ENCODE results near the gene CFP. TPM values are rescaled to one million over a fixed set of nuclear protein-coding genes. Genes with fewer than 3 reads are reported as not detected.

The CFP gene
- total RNA-seq, 1 donor from 2014 or later: 0.06 TPM

DNA sequence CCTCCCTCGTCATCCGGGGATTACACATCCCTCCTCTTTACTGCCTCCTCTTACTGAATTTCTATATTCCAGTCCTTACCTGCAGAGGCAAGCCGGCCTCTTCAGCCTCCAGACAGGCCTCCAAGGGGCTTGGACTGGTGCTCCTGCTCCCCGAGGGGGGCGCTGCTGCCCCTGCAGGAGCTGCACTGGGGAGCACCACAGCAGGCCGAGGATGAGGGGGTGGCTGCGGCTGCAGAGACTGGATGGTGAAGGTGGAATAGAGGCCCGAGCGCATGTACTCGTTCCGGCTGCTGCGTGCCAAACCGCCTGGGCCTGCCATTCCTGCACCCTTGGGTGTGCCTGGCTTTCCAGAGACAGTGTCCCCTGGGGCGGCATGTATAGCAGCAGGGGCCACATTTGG lies 9.1 kb upstream of the CFP start:
- Mint-ChIP-seq H3K36me3 (peaks cover 29% of the 10 kb centered on the region), H3K9me3 (peaks cover 34% of the 10 kb centered on the region)
- H3K9ac ChIP-seq: no peak overlapping the region

DNA sequence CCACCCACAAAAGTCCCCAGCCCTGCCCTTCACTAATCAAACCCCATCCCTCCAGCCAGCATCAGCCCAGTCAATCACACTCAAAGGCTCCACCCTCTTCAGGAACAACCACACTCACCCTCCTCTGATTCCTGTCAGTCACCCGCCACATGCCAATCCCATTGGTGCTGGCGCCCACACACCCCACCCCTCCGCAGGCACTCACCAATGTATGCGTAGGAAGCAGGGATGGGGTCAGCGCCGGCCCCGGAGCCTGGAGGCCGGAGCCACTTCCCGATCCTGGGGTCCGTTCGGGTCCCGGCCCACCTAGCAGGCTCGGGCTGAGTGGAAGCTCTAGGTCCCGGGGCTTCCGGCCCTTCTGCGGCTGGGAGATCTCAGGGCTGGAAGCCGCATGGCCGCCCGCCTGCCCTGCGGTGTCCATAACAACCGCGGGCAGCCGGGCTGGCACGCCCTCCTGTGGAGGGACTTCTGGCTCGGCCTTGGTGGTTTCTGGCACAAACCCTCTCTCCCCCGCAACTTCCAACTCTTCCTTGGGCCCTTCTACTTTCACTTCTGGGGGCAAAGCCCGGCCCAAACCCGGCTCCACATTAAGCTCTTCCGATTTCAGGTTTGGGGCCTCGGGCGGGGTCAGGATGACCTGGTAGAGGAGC lies 7.9 kb upstream of the CFP start:
- Histone ChIP-seq H3K27ac (no peak overlapping the region), H4K20me1 (ENCODE audit: low read depth) (no peaks in the 10 kb centered on the region)

More for the DNA sequence above, 9.1 kb upstream of the CFP start:
- H3K27me3 Mint-ChIP-seq (ENCODE audit: insufficient read depth, low read depth): peaks cover 6% of the 10 kb centered on the region
- H3K27me3 ChIP-seq: no peaks in the 10 kb centered on the region
- H3K79me2 ChIP-seq (ENCODE audit: low read depth): peaks cover 7% of the 10 kb centered on the region
- H4K20me1 ChIP-seq (ENCODE audit: low read depth): no peaks in the 10 kb centered on the region
- no peak overlapping the region for H3K27ac Mint-ChIP-seq
- DNase-seq (ENCODE audit: low spot score): no peak
- H3K4me1 ChIP-seq: peaks cover 4% of the 10 kb centered on the region
- TF ChIP-seq EZH2 (IDR thresholded peaks at IDR 0.05): no peak
- TF ChIP-seq, protein P1, sequence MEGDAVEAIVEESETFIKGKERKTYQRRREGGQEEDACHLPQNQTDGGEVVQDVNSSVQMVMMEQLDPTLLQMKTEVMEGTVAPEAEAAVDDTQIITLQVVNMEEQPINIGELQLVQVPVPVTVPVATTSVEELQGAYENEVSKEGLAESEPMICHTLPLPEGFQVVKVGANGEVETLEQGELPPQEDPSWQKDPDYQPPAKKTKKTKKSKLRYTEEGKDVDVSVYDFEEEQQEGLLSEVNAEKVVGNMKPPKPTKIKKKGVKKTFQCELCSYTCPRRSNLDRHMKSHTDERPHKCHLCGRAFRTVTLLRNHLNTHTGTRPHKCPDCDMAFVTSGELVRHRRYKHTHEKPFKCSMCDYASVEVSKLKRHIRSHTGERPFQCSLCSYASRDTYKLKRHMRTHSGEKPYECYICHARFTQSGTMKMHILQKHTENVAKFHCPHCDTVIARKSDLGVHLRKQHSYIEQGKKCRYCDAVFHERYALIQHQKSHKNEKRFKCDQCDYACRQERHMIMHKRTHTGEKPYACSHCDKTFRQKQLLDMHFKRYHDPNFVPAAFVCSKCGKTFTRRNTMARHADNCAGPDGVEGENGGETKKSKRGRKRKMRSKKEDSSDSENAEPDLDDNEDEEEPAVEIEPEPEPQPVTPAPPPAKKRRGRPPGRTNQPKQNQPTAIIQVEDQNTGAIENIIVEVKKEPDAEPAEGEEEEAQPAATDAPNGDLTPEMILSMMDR (IDR thresholded peaks at IDR 0.05): no peak
- no peak for TF ChIP-seq EZH2phosphoT487 (IDR thresholded peaks at IDR 0.05)
- H3K4me3 ChIP-seq: no peak overlapping the region
- no peak overlapping the region for H3K27ac ChIP-seq
- H3K4me2 ChIP-seq: no peak overlapping the region
- H3K9me3 ChIP-seq (ENCODE audit: low read depth): no peaks in the 10 kb centered on the region
- H3K36me3 ChIP-seq: no peaks in the 10 kb centered on the region
- H3K4me3 Mint-ChIP-seq: no peak overlapping the region
- H3F3A ChIP-seq (ENCODE audit: low read depth): no peaks in the 10 kb centered on the region
- no peak overlapping the region for H2AFZ ChIP-seq (replicated peaks)
- no peaks in the 10 kb centered on the region for H3K4me1 Mint-ChIP-seq

DNA sequence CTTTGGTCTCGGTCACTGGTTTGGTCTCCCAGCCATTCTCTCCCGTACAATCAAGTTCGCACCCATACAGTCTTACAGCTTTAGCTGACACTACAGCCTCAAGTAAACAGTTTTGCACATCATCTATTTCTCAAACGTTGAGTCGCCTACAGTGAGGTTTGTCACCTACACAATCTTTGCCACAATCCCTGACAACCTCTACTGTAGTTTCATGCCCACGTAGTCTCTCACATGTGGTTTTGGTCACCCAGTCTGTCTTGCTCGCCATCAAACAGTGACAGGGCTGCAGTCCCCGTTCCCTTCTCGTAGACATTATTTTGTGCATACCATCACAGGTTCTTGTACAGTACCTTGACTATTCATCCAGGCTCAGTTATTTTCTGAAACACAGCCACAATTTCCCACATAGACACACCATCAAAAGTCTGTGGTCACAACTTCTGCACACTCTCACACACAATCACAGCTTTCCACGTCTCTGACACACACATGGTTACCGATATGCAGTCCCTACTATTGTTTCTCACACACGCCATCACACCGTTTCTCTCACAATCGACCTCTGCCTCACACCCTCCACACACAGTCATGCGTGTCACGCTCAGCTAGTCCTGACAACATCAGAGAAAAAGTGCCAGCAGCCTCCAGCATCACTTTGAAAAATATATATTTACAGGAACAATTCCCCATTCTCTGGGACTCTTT lies 5.3 kb upstream of the CFP start:
- H3K27ac ChIP-seq: no peak overlapping the region
- no peaks in the 10 kb centered on the region for H3K79me2 ChIP-seq (ENCODE audit: low read depth)
- peaks cover 21% of the 10 kb centered on the region for H3K9me3 Mint-ChIP-seq
- no peak overlapping the region for H3K4me3 Mint-ChIP-seq
- no peaks in the 10 kb centered on the region for H3K27me3 Mint-ChIP-seq (ENCODE audit: insufficient read depth, low read depth)
- H3K4me1 Mint-ChIP-seq: no peaks in the 10 kb centered on the region
- no peaks in the 10 kb centered on the region for H3F3A ChIP-seq (ENCODE audit: low read depth)
- no peaks in the 10 kb centered on the region for H3K36me3 ChIP-seq
- no peak overlapping the region for H3K4me3 ChIP-seq
- DNase-seq (ENCODE audit: low spot score): no peak
- no peaks in the 10 kb centered on the region for H3K27me3 ChIP-seq
- H4K20me1 ChIP-seq (ENCODE audit: low read depth): no peaks in the 10 kb centered on the region
- no peak overlapping the region for H3K27ac Mint-ChIP-seq
- H3K9me3 ChIP-seq (ENCODE audit: low read depth): no peaks in the 10 kb centered on the region
- no peak overlapping the region for H3K9ac ChIP-seq
- no peak for TF ChIP-seq EZH2phosphoT487 (IDR thresholded peaks at IDR 0.05)
- TF ChIP-seq, protein P1 (IDR thresholded peaks at IDR 0.05): no peak
- H3K4me1 ChIP-seq: peaks cover 4% of the 10 kb centered on the region
- H2AFZ ChIP-seq (replicated peaks): no peak overlapping the region
- H3K4me2 ChIP-seq: no peak overlapping the region
- peaks cover 18% of the 10 kb centered on the region for H3K36me3 Mint-ChIP-seq

More for the DNA sequence above, 7.9 kb upstream of the CFP start:
- no peaks in the 10 kb centered on the region for H3K9me3 ChIP-seq (ENCODE audit: low read depth)
- TF ChIP-seq, protein P1 (IDR thresholded peaks at IDR 0.05): no peak
- no peak for TF ChIP-seq EZH2phosphoT487 (IDR thresholded peaks at IDR 0.05)
- TF ChIP-seq EZH2 (IDR thresholded peaks at IDR 0.05): no peak
- peaks cover 4% of the 10 kb centered on the region for H3K4me1 ChIP-seq
- peaks cover 5% of the 10 kb centered on the region for H3K79me2 ChIP-seq (ENCODE audit: low read depth)
- Mint-ChIP-seq H3K4me1 (no peaks in the 10 kb centered on the region), H3K27ac (no peak overlapping the region), H3K36me3 (peaks cover 27% of the 10 kb centered on the region), H3K4me3 (no peak overlapping the region), H3K9me3 (peaks cover 34% of the 10 kb centered on the region), H3K27me3 (ENCODE audit: insufficient read depth, low read depth) (peaks cover 4% of the 10 kb centered on the region)
- H3K4me2 ChIP-seq: no peak overlapping the region
- no peaks in the 10 kb centered on the region for H3F3A ChIP-seq (ENCODE audit: low read depth)
- no peaks in the 10 kb centered on the region for H3K36me3 ChIP-seq
- H3K27me3 ChIP-seq: no peaks in the 10 kb centered on the region
- no peak overlapping the region for H2AFZ ChIP-seq (replicated peaks)
- H3K9ac ChIP-seq: no peak overlapping the region
- DNase-seq (ENCODE audit: low spot score): peak; percentile 61
- no peak overlapping the region for H3K4me3 ChIP-seq
